Measurements from ENCODE around the gene MYBPH.

GRCh38 chr1:203140743-203141520 lies 34.7 kb downstream of the MYBPH start:
- TF ChIP-seq, protein P1, sequence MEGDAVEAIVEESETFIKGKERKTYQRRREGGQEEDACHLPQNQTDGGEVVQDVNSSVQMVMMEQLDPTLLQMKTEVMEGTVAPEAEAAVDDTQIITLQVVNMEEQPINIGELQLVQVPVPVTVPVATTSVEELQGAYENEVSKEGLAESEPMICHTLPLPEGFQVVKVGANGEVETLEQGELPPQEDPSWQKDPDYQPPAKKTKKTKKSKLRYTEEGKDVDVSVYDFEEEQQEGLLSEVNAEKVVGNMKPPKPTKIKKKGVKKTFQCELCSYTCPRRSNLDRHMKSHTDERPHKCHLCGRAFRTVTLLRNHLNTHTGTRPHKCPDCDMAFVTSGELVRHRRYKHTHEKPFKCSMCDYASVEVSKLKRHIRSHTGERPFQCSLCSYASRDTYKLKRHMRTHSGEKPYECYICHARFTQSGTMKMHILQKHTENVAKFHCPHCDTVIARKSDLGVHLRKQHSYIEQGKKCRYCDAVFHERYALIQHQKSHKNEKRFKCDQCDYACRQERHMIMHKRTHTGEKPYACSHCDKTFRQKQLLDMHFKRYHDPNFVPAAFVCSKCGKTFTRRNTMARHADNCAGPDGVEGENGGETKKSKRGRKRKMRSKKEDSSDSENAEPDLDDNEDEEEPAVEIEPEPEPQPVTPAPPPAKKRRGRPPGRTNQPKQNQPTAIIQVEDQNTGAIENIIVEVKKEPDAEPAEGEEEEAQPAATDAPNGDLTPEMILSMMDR (IDR thresholded peaks at IDR 0.05 in 8 of 11, conservative IDR thresholded peaks at IDR 0.05 in 3 of 11): no peak
- no peak for TF ChIP-seq POLR2AphosphoS5 (IDR thresholded peaks at IDR 0.05)
